HG02870 (cell line): ENCODE results near the gene BCAP31.
"Not testable (repeated sequence)": the region's sequence is repeated elsewhere in the genome, so short reads cannot be mapped to it uniquely, and the experiment has no call there.

ENCODE experiments used
- ATAC-seq: cut with Tn5 transposase; IDR thresholded peaks from one replicate; pipeline ENCODE4 v1.9.1; 2021; ENCODE audit warnings: mild to moderate bottlenecking, moderate library complexity; ENCODE audit not compliant: unreplicated experiment

The BCAP31 gene

GRCh38 chrX:153736071-153736820, 12.1 kb upstream of the BCAP31 start:
- no peak for ATAC-seq

GRCh38 chrX:153735274-153735673, 11.1 kb upstream of the BCAP31 start:
- ATAC-seq = no peak

DNA sequence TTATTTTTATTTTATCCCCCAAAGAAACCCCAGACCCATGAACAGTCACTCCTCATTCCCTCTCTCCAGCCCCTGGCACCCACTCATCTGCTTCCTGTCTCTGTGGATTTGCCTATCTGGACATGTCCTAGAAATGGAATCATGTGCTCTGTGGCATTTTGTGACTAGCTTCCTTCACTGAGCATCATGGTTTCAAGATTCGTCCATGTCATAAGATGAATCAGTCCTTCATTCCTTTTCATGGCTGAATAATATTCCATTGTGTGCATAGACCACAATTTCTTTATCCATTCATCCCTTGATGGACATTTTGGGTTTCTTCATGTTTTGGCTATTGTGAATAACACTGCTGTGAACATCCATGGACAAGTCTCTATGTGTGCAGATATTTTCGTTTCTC, 10.7 kb upstream of the BCAP31 start:
- ATAC-seq = no peak

GRCh38 chrX:153733651-153734240, 9.6 kb upstream of the BCAP31 start:
- ATAC-seq = no peak

DNA sequence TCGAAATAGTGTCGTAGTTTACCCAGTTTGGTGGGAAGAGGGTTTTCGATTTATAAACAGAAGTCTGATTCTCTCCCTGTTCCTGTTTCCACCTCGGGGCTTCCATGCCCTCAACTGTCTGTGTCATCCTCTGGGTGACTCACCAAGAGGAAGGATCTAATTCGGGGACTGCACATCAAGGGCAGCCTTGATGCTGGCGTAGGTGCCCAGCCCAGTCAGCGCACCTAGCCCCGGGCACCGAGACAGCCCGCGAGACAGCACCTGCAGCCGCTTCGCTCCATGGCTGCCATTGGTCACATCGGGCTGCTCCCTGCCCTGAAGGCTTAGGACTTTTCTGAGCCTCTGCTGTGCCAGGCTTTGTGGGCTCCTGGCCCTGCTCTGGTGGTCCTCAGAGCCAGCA, 8.2 kb upstream of the BCAP31 start:
- no peak for ATAC-seq

DNA sequence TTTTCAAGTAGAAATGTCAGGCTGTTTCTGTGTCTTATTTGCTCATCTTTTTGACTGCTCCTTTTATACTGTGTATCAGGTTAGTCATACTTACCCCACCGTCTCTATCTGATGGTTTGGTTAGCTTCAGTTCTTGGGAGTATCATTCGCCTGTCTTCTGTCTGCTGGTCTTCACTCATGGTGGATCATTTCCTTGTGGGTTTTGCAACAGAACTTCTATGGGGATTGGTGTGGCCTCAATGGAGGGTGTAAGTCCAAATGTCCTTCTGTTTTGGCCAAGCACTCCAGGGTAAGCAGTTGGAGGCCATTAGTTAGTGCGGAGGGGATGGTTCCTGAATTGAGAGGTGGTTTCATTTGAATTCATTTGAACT, 7.6 kb upstream of the BCAP31 start:
- ATAC-seq = no peak

- ATAC-seq = no peak
Observed at GRCh38 chrX:153731117-153731844, 7.1 kb upstream of the BCAP31 start.

DNA sequence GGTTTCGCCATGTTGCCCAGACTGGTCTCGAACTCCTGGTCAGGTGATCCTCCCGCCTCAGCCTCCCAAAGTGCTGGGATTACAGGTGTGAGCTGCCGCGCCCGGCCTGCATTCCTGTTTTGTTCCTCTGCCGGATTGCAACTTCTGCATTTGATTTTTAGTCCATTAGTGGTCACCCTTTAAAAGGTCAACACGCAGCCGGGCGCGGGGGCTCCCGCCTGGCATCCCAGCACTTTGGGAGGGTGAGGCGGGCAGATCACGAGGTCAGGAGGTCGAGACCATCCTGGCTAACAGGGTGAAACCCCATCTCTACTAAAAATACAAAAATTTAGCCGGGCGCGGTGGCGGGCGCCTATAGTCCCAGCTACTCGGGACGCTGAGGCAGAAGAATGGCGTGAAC, 5.9 kb upstream of the BCAP31 start:
- ATAC-seq = not testable (repeated sequence)

- ATAC-seq = no peak
Observed at GRCh38 chrX:153728951-153729631, 4.9 kb upstream of the BCAP31 start.

- ATAC-seq = no peak
Observed at GRCh38 chrX:153728095-153728494, 3.9 kb upstream of the BCAP31 start.

- ATAC-seq = no peak
Observed at GRCh38 chrX:153727123-153727931, 3.1 kb upstream of the BCAP31 start.

DNA sequence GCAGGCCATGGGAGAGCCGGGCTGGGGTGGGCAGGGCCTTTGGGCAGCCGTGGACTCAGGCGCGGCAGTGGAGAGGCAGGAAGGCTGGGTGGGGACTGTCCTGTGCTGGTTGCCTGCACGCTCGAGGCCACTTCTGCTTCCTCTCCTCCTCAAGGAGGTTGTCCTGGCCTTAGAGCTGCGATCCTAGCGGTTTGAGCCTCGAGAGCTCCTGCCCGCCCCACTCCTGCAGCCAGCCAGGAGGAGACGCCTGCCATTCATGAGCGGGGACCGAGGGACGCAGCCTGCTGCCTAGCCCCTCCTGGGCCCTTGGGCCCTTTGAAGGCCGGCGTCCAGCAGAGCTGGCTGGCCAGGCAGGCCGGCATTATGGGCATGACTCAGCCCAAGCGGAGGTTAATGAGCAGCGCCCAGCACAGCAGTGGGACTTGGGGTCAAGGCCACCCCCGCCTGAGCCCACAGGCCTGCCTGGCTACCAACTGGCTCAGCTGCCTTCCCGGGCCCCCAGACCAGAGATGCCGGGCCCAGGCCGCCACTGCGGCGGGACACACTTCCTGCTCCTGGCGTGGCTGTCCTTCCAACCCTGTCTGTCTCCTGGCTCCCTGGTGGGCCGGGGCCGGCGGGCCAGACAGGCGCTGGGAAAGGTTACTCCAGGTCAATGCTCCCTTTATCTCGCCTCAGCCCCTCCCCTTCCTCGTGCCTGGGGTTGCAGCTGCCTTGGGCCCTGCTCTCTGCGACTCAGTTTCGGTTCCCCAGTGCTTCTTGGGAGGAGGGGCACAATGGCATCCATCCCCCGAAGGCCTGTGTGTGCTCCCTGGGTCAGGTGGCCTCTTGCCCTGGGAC, 2.3 kb upstream of the BCAP31 start:
- ATAC-seq = peak; percentile 38

DNA sequence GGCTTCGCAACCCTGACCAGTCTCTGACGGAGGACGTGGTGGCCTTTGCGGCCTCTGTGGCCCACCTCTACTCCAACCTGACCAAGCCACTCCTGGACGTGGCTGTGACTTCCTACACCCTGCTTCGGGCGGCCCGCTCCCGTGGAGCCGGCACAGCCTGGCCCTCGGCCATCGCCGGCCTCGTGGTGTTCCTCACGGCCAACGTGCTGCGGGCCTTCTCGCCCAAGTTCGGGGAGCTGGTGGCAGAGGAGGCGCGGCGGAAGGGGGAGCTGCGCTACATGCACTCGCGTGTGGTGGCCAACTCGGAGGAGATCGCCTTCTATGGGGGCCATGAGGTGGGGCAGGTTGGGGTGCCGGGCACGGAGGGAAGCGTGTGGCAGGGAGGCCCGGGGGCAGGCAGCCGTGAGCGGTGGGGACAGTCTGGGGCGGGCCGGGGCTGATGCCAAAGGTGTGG, 1.7 kb upstream of the BCAP31 start:
- no peak for ATAC-seq

DNA sequence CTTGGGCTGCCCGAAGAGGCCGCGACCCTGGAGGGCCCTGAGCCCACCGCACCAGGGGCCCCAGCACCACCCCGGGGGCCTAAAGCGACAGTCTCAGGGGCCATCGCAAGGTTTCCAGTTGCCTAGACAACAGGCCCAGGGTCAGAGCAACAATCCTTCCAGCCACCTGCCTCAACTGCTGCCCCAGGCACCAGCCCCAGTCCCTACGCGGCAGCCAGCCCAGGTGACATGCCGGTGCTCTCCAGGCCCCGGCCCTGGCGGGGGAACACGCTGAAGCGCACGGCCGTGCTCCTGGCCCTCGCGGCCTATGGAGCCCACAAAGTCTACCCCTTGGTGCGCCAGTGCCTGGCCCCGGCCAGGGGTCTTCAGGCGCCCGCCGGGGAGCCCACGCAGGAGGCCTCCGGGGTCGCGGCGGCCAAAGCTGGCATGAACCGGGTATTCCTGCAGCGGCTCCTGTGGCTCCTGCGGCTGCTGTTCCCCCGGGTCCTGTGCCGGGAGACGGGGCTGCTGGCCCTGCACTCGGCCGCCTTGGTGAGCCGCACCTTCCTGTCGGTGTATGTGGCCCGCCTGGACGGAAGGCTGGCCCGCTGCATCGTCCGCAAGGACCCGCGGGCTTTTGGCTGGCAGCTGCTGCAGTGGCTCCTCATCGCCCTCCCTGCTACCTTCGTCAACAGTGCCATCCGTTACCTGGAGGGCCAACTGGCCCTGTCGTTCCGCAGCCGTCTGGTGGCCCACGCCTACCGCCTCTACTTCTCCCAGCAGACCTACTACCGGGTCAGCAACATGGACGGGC, 1.0 kb upstream of the BCAP31 start:
- no peak for ATAC-seq

DNA sequence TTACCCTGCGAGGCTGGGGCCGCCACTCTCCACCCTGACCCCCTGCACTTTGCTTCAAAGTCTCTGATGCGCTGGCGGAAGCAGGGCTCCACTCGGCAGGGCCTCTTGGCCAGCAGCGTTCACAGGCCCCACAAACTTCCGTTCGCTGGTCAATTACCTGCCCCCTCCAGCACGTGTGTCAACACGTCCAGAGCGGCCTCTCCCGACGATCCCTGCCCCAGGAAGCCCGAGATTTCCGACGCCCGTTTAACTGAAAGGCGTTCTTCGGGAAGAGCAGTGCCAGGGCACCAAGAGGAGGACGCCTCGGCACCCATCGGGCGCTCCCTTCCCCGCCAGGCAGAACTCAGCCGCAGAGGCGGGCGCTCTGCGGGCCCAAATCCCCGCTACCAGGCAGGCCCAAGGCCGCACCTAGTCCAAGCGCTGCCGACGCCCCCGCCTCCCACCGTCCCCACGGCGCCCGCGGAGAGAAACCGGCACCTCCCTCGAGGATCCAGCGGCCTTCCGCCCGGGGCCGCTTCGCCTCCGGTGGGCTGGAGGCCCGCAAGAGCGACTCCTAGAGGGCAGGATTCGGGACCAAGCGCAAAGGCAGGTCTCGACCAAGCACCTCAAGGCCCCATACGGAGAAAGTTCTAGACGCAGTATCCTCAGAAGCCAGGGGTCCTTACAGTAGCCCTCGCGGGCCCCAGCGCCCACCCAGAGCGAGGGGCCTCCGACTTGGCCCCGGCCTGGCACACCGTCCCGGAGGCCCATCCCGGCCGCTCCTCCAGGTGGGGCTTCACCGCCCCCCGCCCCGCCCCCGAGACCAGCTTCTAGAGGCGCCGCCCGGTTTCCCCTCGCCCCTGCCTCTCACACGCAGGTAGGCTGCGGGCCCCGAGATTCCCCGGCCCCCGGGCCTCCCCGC, 586 bp downstream of the BCAP31 start:
- ATAC-seq = peak; percentile 27

- no peak for ATAC-seq
Observed at GRCh38 chrX:153722704-153723350, 1.4 kb downstream of the BCAP31 start.

DNA sequence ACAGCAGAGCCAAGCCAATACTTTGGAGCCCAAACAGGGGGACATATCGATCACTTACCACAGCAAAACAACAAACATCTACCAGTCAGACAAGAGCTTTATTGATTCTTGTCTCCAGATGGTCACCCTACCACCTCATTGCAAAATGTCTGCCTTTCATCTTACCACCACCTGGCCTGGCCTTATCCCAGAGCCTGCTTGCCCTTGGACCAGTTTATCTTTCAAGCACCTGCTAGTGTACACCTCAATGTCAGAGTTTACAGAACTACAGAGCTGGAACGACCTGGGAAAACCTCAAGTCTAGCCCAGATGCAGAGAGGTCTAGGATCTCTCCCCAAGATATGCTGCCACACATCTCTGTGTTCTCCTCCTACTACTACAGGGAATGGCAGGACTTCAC, 4.5 kb downstream of the BCAP31 start:
- ATAC-seq = no peak
